NCI-H1092 (cell line): Measurements from ENCODE around the gene CLCC1.
"Not testable (repeated sequence)": the region's sequence is repeated elsewhere in the genome, so short reads cannot be mapped to it uniquely, and the experiment has no call there.

ENCODE experiments used
- DNase-seq: peaks from one replicate; lab custom pipeline; 2025; lab: John Stamatoyannopoulos, UW

Gene CLCC1, protein sequence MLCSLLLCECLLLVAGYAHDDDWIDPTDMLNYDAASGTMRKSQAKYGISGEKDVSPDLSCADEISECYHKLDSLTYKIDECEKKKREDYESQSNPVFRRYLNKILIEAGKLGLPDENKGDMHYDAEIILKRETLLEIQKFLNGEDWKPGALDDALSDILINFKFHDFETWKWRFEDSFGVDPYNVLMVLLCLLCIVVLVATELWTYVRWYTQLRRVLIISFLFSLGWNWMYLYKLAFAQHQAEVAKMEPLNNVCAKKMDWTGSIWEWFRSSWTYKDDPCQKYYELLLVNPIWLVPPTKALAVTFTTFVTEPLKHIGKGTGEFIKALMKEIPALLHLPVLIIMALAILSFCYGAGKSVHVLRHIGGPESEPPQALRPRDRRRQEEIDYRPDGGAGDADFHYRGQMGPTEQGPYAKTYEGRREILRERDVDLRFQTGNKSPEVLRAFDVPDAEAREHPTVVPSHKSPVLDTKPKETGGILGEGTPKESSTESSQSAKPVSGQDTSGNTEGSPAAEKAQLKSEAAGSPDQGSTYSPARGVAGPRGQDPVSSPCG

DNA sequence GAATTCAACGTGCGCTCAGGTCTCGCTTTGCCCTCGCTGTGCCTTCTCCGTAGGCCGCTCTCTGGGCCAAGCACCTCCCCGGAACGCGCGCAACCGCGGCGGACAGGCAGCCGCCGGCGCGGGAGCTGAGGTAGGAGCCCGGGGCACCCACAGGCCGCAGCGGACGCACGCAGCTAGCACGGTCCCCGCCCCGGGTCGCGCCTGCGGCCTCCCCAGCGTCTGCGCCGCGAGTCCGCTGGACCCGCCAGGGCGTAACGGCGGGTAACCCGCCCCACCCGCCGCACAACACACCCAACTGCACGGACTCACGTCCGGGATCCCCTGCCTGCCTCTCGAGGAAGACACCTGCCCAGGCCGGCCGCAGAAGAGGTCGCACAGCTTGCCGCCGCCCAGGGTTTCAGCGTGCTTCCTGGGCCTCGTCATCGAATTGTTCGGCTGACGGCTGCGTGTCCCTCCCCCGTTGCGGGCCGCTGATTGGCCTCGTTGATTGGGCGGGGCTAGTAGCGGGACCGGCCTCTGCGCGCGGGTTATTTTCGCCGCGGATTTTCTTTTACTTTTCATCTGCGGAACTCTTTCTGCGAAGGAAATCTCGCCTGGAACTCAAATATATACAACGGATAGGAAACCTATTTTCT lies at the start of gene CLCC1:
CLCC1 (minus strand) TSS at position 433 of the 635 bp plus-strand sequence. CDS start 13,047 bp downstream, outside the sequence.
- peak; percentile 90 for DNase-seq

DNA sequence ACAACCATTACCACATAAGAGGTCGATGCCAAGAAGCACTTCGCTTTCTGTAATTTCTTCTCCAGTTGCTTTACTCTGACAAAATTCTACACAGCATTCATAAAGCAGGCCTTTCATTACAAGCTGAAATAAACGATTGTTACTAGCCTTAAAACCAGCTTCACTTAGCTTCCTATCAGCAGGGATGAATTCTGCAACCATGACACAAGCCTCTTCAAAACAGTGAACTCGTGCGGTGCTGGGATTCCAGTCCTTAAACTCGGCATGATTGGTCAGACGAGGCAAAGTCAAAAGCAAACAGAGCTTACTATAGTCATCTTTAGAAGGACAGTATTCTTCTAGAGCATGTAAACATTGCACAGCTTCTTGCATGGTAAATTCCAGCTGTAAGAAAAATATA lies 48.1 kb upstream of the CLCC1 start:
- no peak for DNase-seq

DNA sequence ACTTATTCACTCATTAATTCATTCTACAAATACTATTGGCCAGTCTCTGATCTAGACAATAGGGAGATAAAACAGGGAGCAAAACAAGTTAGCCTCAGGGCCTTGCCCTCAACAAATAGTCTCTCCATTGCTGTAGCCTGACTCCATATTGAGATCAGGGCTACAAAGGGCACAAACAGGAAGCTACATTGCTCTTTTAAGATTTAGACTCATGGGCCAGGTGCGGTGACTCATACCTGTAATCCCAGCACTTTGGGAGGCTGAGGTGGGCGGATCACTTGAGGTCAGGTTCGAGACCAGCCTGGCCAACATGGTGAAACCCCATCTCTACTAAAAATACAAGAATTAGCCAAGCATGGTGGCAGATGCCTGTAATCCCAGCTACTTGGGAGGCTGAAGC lies 33.3 kb upstream of the CLCC1 start:
- DNase-seq: not testable (repeated sequence)

DNA sequence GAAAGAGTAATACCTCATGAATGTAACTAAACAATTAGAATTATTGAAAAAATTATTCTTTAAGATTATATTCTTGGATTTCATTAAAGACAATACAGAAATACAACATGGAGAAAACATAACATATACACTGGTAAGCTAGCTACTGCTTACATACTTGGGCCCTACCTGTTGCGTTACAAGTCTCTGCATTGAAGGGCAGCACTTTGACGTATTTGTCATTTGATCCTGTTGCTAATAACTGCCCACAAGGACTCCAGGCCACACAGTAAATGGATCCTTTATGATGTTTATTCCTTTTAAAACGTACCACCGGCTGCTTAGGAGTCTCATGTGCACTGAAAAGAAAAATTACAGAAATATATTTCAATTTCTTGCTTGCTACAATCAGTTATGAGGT lies 19.8 kb upstream of the CLCC1 start:
- no peak for DNase-seq

DNA sequence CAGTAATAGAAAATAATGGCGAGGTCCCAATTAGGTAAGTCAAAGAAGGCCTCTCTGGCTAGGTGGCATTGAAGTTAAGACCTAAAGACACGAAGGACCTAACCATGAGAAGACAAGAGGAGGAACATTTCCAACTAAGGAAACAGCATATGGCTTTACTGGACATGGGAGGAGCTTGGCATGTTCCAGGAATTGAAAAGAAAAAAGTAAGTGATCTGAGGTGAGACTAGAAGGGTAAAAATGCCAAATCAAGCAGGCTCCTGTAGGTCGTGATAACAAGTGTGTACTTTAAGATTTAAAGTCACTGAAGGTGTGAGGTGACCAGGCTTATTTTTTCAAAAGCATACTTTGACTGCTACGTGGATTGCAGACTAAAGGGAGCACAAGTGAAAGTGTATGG lies 13.4 kb upstream of the CLCC1 start:
- no peak for DNase-seq

DNA sequence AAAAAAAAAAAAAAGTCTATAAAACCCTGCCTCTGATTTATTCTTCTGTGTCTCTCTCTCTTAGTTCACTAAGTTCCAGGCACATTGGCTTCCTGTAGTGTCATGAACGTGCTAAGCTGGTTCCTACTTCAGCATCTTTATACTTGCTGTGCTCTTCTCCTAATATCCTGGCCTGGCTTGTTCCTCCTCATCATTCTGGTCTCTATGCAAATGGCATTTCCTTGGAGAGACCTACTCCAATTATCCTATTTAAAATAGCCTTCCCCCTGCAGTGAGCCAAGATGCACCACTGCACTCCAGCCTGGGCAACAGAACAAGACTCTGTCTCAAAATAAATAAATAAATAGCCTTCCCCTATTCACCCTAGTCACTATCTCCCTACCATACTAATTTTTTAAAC lies 9.7 kb upstream of the CLCC1 start:
- no peak for DNase-seq

DNA sequence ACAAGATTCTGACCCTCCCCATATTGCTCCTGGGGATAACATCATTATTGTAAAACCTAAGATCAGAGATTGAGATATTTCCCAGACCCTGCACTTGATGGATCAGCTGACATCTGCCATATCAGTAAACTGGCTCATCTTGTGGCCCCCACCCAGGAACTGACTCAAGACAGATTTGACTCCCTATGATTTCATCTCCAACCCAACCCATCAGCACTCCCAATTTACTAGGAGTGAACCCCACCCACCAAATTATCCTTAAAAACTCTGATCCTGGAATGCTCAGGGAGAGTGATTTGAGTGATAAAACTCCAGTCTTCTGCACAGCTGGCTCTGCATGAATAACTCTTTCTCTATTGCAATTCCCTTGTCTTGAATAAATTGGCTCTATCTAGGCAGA lies 6.1 kb upstream of the CLCC1 start:
- no peak for DNase-seq

DNA sequence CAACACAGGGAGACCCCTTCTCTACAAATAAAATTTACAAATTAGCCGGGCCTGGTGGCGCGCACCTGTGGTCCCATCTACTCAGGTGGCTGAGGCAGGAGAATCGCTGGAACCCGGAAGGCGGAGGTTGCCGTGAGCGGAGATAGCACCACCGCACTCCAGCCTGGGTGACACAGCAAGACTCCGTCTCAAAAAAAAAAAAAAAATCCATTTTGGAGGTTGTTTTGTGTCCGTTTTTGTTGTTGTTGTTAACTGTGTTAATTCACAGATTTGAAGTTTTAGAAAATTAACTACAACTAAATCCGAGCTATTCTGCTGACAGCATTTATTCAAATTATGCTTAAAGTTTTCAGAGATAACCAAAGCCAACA lies 618 bp downstream of the CLCC1 start:
- no peak for DNase-seq

DNA sequence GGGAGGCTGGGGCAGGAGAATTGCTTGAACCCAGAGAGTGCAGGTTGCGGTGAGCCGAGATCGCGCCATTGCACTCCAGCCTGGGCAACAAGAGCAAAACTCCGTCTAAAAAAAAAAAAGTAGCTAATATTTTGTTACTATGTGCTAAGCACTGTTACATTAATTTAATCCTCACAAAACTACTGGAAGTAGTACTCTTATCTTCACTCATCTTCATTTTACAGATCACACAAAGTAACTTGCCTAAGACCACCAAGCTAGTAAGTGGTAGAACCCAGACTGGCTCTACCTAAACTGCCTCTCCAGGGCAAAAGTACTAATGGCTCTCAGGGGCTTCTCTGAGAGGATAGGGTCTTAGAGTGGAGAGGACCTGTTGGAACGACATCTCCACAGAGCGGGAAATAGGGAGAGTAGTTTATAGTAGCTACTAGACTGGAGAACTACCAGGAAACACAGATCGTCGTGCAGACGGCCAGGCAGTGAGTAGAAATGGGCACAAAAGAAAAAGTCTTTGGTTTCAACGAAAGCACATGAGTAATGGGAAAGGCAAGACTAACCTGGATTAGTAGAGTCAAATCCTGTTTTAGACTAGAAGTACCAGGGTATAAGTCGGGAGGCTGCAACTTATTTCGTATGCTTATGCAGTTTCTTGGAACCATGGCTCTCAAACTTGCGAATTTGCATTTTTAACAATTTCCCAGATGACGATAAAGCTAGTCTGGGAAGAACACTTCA lies 1.4 kb downstream of the CLCC1 start:
- DNase-seq: no peak

DNA sequence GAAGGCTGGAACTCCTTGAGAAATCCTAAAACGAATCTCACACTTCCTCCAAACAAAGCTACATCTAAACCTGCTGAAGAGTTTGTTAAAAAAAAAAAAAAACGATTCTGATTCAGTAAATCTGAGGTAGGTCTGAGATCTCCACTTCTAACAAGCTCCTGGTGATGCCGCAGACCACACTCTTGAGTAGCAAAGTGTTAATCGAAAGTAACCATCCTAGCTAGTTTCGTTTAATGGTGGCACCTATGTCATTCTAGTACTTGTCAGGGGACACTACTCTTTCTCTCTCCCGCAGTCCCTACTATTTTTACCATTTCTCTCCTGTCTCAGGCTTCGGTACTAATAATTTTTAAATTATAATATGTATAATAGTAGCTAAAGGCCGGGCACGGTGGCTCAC lies 2.1 kb downstream of the CLCC1 start:
- DNase-seq: no peak

DNA sequence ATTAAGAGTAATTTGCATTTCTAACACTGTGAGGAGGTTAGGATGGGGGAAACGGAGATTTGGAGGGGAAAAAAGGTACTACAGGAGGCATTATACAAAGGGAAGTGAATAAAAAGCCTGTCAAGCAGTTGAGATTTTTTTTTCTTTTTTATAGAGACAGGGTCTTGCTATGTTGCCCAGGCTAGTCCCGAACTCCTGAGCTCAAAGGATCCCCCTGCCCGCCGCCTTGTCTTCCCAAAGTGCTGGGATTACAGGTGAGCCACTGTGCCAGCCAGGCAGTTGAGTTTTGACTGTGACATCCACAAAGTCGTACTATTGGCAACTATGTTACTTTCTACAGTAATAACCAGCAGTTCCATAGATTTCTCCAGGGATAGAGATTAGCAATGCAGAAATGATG lies 2.6 kb downstream of the CLCC1 start:
- DNase-seq: no peak

DNA sequence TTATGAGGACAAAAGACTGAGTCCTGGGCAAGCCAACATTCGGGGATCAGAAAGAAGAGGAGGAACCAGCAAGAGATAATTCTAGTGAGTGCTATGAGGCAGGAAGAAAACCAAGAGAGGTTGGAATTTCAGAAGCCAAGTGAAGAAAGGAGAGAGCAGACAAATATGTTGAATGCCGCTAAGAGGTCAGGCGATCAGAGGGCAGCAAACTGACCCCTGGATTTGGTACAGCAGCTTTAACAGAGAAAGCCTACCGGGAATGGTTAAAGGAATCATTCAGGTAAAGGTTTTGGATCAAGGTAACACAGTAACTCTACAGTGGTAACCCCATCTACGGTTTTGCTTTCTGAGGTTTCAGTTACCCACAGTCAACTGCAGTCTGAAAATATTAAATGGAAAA lies 5.4 kb downstream of the CLCC1 start:
- no peak for DNase-seq

DNA sequence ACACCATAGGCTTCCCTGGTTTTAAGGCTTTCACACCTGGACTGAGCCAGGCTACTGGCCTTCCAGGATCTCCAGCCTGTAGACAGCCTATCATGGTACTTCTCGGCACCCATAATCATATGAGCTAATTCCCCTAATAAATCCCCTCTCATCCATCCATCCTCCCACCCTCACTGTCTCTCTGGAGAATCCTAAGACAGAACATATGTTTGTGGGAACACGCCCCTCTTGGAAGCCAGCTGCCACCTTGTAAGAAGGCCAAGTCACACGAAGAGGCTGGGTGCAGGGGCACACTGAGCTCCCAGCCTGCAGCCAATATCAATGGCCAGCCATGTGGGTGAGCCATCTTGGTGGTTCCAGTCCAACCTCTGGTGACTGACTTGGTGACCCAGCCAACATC lies 7.4 kb downstream of the CLCC1 start:
- no peak for DNase-seq

DNA sequence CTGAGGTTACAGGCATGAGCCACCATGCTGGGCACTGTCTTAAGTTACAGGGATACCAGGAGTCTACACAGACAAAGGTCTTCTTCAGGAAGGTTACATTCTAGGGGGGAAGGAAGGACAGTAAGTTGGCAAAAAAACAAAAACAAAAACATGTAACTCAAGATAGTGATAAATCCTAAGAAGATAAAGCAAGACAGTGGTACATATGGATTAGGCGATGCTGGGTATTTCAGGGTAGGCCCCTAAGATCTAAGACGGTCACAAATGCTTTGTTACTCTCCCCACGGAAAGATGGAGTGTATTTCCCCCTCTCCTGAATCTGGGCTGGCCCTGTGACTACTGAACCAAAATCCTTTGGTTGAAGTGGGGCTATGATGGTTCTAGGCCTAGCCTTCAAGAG lies 8.2 kb downstream of the CLCC1 start:
- no peak for DNase-seq

DNA sequence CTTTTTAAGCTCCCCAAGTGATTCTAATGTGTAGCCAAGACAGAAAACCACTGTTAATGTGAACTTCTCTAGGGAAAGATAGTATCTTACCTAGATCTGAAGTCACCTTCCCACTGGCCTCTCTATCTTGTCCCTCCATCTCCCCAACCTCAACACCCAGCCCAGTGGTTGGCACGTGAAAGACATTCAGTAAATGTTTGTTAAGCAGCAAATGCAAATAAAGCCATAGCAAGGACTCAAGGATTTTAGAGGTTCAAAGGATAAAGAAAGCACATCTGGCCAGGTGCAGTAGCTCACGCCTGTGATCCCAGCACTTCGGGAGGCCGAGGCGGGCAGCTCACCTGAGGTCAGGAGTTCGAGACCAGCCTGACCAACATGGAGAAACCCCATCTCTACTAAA lies 9.8 kb downstream of the CLCC1 start:
- DNase-seq: no peak

DNA sequence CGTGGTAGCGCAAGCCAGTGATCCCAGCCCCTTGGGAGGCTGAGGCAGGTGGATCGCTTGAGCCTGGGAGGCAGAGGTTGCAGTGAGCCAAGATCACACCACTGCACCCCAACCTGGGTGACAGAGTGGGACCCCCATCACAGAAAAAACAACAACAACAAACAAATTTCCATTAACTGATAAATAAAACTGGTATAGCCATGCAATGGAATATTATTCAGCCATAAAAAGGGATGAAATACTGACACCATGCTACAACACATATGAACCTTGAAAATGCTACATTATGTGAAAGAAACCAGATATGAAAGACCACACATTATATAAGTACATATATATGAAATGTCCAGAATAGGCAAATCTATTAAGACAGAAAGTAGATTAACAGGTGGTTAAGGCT lies 12.0 kb downstream of the CLCC1 start:
- DNase-seq: no peak

DNA sequence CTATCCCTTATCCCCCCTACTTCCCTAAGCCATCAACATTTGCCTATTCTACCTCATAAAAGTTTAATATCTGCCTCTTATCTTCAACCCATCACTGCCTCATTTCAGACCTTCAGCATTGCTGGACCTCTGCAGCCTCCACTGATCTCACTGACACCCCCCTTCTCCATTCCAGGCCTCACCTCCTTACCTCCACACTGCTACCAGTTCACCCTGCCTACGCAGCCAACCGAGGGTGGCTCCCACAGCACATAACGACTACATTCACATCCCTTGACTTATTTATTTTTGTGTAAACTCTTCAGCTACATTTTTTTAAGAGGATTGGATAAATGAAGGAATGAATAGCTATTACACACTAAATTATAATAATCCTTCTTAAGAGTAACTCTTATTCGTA lies 14.2 kb downstream of the CLCC1 start:
- no peak for DNase-seq

DNA sequence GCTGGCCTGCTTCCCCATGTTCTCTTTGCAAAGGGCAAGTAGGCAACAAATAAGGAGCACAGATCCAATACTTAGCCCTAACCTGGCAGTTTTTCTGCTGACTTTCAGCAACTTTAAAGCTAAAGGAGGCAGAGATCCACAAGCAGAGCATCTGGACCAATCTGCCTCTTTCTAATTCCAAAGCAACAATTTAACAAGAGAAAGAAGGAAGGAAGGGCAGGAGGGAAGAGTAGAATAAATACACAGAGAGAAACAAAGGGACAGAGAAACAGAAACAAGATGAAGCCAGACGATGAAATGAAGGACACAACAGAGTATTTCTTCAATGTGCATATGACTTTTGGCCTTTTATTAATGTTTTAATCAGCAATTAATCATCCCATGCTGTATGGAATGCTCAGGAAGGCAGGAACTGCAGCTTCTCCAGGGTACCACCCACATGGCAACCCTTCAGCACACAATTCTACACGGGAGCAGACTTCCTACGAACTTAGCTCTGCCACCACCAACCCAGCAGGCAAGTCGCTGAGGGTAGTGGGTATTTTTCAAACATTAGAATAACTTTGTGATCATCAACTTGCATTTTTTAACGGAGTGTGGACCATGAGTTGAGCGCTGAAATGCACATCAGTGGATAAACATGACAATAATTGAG lies 15.3 kb downstream of the CLCC1 start:
- DNase-seq: no peak

DNA sequence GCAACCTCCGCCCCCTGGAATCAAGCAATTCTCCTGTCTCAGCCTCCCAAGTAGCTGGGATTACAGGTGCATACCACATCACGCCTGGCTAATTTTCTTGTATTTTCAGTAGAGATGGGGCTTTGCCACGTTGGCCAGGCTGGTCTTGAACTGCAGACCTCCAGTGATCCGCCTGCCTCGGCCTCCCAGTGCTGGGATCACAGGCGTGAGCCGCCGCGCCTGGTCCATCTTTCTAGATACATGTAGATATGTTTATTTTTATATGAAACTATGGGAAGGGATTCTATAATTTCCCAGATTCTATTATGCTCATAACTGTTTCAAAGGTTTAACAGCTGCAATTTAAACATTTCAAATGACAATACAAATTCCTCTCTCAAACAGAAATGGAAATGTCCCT lies 27.1 kb downstream of the CLCC1 start:
- DNase-seq: no peak

DNA sequence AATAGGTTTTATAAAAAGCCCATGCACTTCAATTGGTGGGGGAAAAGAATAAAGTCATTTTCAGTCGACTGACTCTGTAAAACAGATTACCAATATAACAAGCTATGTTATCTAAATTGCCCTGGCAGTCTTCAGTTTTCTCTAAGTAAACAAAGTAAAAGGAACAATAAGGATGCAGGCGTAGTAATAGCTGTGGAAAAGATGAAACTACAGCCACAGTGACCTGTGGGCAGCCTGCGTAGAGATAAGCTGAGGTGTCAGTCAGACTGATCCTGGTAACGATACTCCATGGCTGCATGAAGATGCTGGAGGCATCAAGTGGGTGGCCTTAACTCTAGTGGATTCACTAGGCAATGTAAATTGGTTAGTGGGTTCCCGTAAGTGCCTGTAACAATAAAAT lies 29.3 kb downstream of the CLCC1 start:
- no peak for DNase-seq

DNA sequence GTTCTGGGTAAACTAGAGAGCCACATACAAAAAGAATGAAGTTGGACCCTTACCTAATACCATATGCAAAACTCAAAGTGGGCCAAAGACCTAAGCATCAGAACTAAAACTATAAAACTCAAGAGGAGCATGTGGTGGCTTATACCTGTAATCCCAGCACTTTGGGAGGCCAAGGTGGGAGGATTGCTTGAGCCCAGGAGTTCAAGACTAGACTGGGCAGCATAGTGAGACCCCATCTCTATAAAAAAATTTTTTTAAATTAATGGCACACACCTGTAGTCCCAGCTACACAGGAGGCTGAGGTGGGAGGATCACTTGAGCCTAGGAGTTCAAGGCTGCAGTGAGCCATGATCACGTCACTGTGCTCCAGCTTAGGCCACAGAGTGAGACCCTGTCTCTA lies 35.7 kb downstream of the CLCC1 start:
- DNase-seq: not testable (repeated sequence)

DNA sequence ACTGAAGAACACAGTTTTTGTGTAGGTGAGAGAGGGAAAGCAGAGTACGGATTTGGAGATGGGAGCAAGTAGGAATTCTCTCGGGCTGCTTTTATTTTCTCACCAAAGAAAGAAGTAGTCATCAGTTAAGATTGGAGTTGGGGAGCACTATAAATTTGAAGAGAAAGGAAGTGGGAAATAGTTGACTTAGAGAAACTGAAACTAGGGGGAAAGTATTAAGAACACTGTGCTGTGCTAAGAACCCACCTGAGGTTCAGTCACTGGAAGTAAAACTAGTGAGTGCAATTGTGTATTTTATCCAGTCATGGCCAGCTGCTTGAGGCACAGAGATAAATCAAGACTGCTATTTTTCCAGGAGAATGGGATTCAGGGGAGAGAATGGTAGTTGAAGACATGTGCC lies 37.4 kb downstream of the CLCC1 start:
- DNase-seq: no peak
